ENCODE results near the gene DHCR24. TPM values are rescaled to one million over a fixed set of nuclear protein-coding genes. Genes with fewer than 3 reads are reported as not detected.

Gene DHCR24
- total and polyA plus RNA-seq, 2 experiments from 2014 or later, result 124 to 453 TPM

GRCh38 chr1:54818461-54819194 lies 68.4 kb downstream of the DHCR24 start:
- Histone ChIP-seq H3K27ac (ENCODE audit: low read depth) (no peak overlapping the region), H3K79me2 (replicated peaks; ENCODE audit: insufficient read depth) (no peaks in the 10 kb centered on the region), H3K36me3 (ENCODE audit: insufficient read depth) (no peaks in the 10 kb centered on the region), H3F3A (replicated peaks; ENCODE audit: low read depth) (no peaks in the 10 kb centered on the region), H2AFZ (no peak overlapping the region), H3K4me2 (0 out of 2 replicates have a peak overlapping the region, but pooled peaks have one; percentile 32), H4K20me1 (replicated peaks; ENCODE audit: insufficient read depth) (no peaks in the 10 kb centered on the region), H3K27me3 (ENCODE audit: insufficient read depth) (no peaks in the 10 kb centered on the region), H3K4me3 (no peak overlapping the region), H3K9me2 (ENCODE audit: insufficient read depth) (peaks cover 4% of the 10 kb centered on the region; the same call in 1 of the 2 replicates), H3K4me1 (ENCODE audit: insufficient read depth) (peaks cover 19% of the 10 kb centered on the region)
- Mint-ChIP-seq H3K9me3 (peaks cover 10% of the 10 kb centered on the region; the same call in 1 of the 3 replicates), H3K27ac (no peak overlapping the region; the same call in 1 of the 2 replicates), H3K4me3 (no peak overlapping the region), H3K36me3 (ENCODE audit: low read depth) (no peaks in the 10 kb centered on the region), H3K4me1 (peaks cover 34% of the 10 kb centered on the region), H3K27me3 (ENCODE audit: insufficient read depth, low read depth, poor library complexity) (peaks cover 1% of the 10 kb centered on the region)
- TF ChIP-seq EZH2 (IDR thresholded peaks at IDR 0.05; ENCODE audit: low read depth, unreplicated experiment), result no peak
- no peak for TF ChIP-seq REST (IDR thresholded peaks at IDR 0.05; ENCODE audit: unreplicated experiment)
- no peak for TF ChIP-seq ZNF331 (CRISPR knock-in tag; IDR thresholded peaks at IDR 0.05; ENCODE audit: low read depth)
- TF ChIP-seq CTCF (conservative IDR thresholded peaks at IDR 0.05; ENCODE audit: low read depth in 2 of 2), result no peak
- no peak for TF ChIP-seq ZNF462 (CRISPR knock-in tag; IDR thresholded peaks at IDR 0.05)
- TF ChIP-seq JUNB (IDR thresholded peaks at IDR 0.05; ENCODE audit: unreplicated experiment), result no peak
- TF ChIP-seq EZH2phosphoT487 (IDR thresholded peaks at IDR 0.05; ENCODE audit: unreplicated experiment), result no peak
- no peak for TF ChIP-seq ETS1 (IDR thresholded peaks at IDR 0.05)
- no peak for TF ChIP-seq ZNF114 (CRISPR knock-in tag; IDR thresholded peaks at IDR 0.05)
- TF ChIP-seq POLR2AphosphoS5 (IDR thresholded peaks at IDR 0.05; ENCODE audit: low read depth), result no peak
- no peak for TF ChIP-seq CREB1 (CRISPR knock-in tag; IDR thresholded peaks at IDR 0.05; ENCODE audit: low read depth)
- TF ChIP-seq STAT1 (IDR thresholded peaks at IDR 0.05; ENCODE audit: unreplicated experiment), result no peak
- no peak for TF ChIP-seq NANOG (IDR thresholded peaks at IDR 0.05; ENCODE audit: borderline replicate concordance)
- DNase-seq (ENCODE audit: low spot score) (no peak), ATAC-seq (no peak)
